Esophagus squamous epithelium (tissue), 4 donors: Measurements from ENCODE around the gene FAM222B.

Source experiments
- CTCF ChIP-seq, 6 experiments: fragments of 450-650 bp in 4 of 6; fragments of 200-600 bp in 2 of 6; sonication (generic) in 2 of 6; IDR thresholded peaks; one replicate each; pipeline ENCODE4 v1.5.1; 2016 to 2019; ENCODE audit warnings: antibody characterized with exemption in 6 of 6, mild to moderate bottlenecking in 4 of 6, moderate library complexity in 4 of 6
- POLR2A ChIP-seq, 4 donors: fragments of 450-650 bp; IDR thresholded peaks; one replicate each; pipeline ENCODE4 v1.6.1; 2017; ENCODE audit warnings: antibody characterized with exemption in 4 of 4, mild to moderate bottlenecking in 4 of 4, moderate library complexity in 3 of 4

- TF ChIP-seq CTCF (IDR thresholded peaks at IDR 0.05), result no peak
- TF ChIP-seq POLR2A (IDR thresholded peaks at IDR 0.05), result no peak
These were observed 103.8 kb downstream of the FAM222B start for GRCh38 chr17:28738680-28739384.
